OCI-LY7 (cell line): ENCODE results near the gene RFX8. TPM values are rescaled to one million over a fixed set of nuclear protein-coding genes. Genes with fewer than 3 reads are reported as not detected.

ENCODE experiments used
- BruUV-seq: library from RNA; stranded (reverse); fragments of 400-500 nt; replicated peaks from 2 replicates; lab custom pipeline; 2021; lab: Mats Ljungman, UMichigan
- CTCF ChIA-PET: fragments of 300-600 bp; sonication (Branson Sonifier 250); formaldehyde crosslinking; loops from one replicate; lab custom pipeline; 2022; ENCODE audit warnings: antibody characterized with exemption; ENCODE audit not compliant: unreplicated experiment; lab: Charles Lee
- POLR2A ChIA-PET: fragments of 300-600 bp; sonication (Branson Sonifier 250); formaldehyde crosslinking; loops from one replicate; lab custom pipeline; 2022; ENCODE audit warnings: antibody characterized with exemption; lab: Charles Lee
- DNase-seq: peaks from one replicate; pipeline ENCODE4 v3.0.0-alpha.2; 2015; ENCODE audit warnings: low spot score
- H2AFZ ChIP-seq: fragments of 200-600 bp; sonication (generic), shearing (Covaris generic); 2 replicates; pipeline ENCODE4 v1.6.1; 2014; ENCODE audit warnings: mild to moderate bottlenecking, antibody characterized with exemption, low read length, moderate library complexity
- H3K27ac ChIP-seq: fragments of 200-600 bp; sonication (generic); 2 replicates; pipeline ENCODE4 v1.5.1; 2014; ENCODE audit warnings: mixed run types, low read depth, mild to moderate bottlenecking, moderate library complexity, low read length, inconsistent platforms; ENCODE audit not compliant: poor library complexity, severe bottlenecking
- H3K36me3 ChIP-seq: fragments of 200-600 bp; sonication (generic); 2 replicates; pipeline ENCODE4 v1.6.1; 2014; ENCODE audit warnings: mild to moderate bottlenecking, antibody characterized with exemption, low read length, moderate library complexity, mixed read lengths; ENCODE audit not compliant: insufficient read depth
- H3K4me1 ChIP-seq: fragments of 200-600 bp; sonication (generic); 2 replicates; pipeline ENCODE4 v1.5.1; 2014; ENCODE audit warnings: mild to moderate bottlenecking, low read length; ENCODE audit not compliant: insufficient read depth, poor library complexity, severe bottlenecking
- H3K4me2 ChIP-seq: fragments of 200-600 bp; sonication (generic); 2 replicates; pipeline ENCODE4 v1.6.1; 2014; ENCODE audit warnings: mild to moderate bottlenecking, low read length
- H3K4me3 ChIP-seq: fragments of 200-600 bp; sonication (generic); 2 replicates; pipeline ENCODE4 v1.5.1; 2014; ENCODE audit warnings: mild to moderate bottlenecking, low read depth, low read length; ENCODE audit not compliant: poor library complexity, severe bottlenecking
- H3K79me2 ChIP-seq: fragments of 200-600 bp; sonication (generic); 2 replicates; pipeline ENCODE4 v1.6.1; 2016; ENCODE audit warnings: low read depth, mild to moderate bottlenecking, low read length, moderate library complexity, mixed read lengths; ENCODE audit not compliant: insufficient read depth
- H3K9me2 ChIP-seq: fragments of 200-600 bp; sonication (generic); 2 replicates; pipeline ENCODE4 v1.6.1; 2016; ENCODE audit warnings: mild to moderate bottlenecking, low read length, mixed read lengths; ENCODE audit not compliant: insufficient read depth
- H3K9me3 ChIP-seq: fragments of 200-600 bp; sonication (generic); 2 replicates; pipeline ENCODE4 v1.6.1; 2014; ENCODE audit warnings: mild to moderate bottlenecking, mixed run types, low read length, mixed read lengths
- H4K20me1 ChIP-seq: fragments of 200-600 bp; sonication (generic); 2 replicates; pipeline ENCODE4 v1.6.1; 2014; ENCODE audit warnings: mild to moderate bottlenecking, antibody characterized with exemption, low read length, moderate library complexity, mixed read lengths; ENCODE audit not compliant: insufficient read depth
- EZH2phosphoT487 ChIP-seq: fragments of 200-600 bp; sonication (generic); IDR thresholded peaks from 2 replicates; pipeline ENCODE4 v1.6.1; 2018; ENCODE audit warnings: low read depth, borderline replicate concordance, mild to moderate bottlenecking, mixed run types, antibody characterized with exemption, low read length, moderate library complexity, mixed read lengths
- intact Hi-C: fragments of 100-400 bp; cut with micrococcal nuclease; formaldehyde crosslinking; loops from one replicate; pipeline ENCODE4 v1.10.0; 2022; ENCODE audit not compliant: unreplicated experiment
- total RNA-seq, 2 experiments: library from RNA; depleted of rRNA in 1 of 2; stranded (reverse); fragments of >200 nt in 1 of 2; shearing (Covaris generic) in 1 of 2; gene quantifications; 2 replicates each; pipeline ENCODE4 v1.2.3, GENCODE V29; 2014 to 2022
- TF ChIP-seq, protein P1 (sequence below): fragments of 200-600 bp; sonication (generic); conservative IDR thresholded peaks from 2 replicates; pipeline ENCODE4 v1.5.1; 2014; ENCODE audit warnings: mild to moderate bottlenecking, antibody characterized with exemption, low read length, moderate library complexity, mixed read lengths

The RFX8 gene
- total RNA-seq, 2 experiments from 2014 or later: not detected

DNA sequence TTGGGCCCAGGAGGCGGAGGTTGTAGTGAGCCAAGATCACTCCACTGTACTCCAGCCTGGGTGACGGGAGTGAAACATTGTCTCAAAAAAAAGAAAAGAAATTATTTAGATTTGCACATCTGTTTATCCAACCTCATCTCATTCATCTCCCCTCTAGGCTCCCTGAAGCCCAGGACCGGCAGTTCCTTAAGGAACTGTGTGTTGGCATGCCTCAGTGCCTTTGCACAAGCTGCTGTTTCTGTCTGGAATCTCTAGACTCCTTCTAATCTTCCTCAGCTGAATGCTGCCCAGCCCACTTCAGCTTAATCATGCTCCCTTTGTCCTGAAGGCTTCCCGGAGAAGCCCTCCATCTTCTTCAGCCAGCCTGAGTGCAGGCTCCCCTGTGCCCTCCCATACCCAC lies 10.9 kb upstream of the RFX8 start:
- POLR2A ChIA-PET: no interaction called here
- H3K4me2 ChIP-seq: no peak overlapping the region

DNA sequence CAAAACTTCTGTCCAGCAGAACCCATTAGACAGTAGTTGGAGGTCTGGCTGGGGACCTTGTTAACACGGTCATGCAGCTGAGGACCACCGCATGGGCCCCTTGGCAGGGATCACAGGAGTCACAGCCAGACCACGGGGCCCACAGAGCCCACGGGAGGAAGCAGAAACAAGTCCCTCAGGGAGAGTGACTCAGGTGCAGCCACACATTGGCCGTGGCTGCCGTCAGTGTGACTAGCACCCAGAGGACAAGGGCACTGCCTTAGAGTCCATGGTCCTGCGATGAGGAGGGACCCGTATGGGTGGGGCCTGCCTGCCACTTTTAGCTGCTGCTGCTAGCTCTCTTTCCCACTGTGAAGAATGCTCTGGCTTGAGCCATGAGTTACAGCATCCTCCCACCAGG lies 5.9 kb upstream of the RFX8 start:
- Histone ChIP-seq H4K20me1 (no peaks in the 10 kb centered on the region), H3K4me3 (no peak overlapping the region), H3K4me2 (no peak overlapping the region), H3K9me3 (no peaks in the 10 kb centered on the region), H3K27ac (no peak overlapping the region), H2AFZ (no peak overlapping the region), H3K9me2 (no peaks in the 10 kb centered on the region), H3K4me1 (no peaks in the 10 kb centered on the region), H3K36me3 (no peaks in the 10 kb centered on the region), H3K79me2 (no peaks in the 10 kb centered on the region)
- DNase-seq: no peak
- BruUV-seq: no TSS peak
- TF ChIP-seq, protein P1, sequence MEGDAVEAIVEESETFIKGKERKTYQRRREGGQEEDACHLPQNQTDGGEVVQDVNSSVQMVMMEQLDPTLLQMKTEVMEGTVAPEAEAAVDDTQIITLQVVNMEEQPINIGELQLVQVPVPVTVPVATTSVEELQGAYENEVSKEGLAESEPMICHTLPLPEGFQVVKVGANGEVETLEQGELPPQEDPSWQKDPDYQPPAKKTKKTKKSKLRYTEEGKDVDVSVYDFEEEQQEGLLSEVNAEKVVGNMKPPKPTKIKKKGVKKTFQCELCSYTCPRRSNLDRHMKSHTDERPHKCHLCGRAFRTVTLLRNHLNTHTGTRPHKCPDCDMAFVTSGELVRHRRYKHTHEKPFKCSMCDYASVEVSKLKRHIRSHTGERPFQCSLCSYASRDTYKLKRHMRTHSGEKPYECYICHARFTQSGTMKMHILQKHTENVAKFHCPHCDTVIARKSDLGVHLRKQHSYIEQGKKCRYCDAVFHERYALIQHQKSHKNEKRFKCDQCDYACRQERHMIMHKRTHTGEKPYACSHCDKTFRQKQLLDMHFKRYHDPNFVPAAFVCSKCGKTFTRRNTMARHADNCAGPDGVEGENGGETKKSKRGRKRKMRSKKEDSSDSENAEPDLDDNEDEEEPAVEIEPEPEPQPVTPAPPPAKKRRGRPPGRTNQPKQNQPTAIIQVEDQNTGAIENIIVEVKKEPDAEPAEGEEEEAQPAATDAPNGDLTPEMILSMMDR: no peak
- no peak for TF ChIP-seq EZH2phosphoT487
- POLR2A ChIA-PET: no interaction called here
- CTCF ChIA-PET: no interaction called here
- intact Hi-C loops: no loop called here

More for the DNA sequence above, 10.9 kb upstream of the RFX8 start:
- no TSS peak for BruUV-seq
- Histone ChIP-seq H3K79me2 (no peaks in the 10 kb centered on the region), H3K9me2 (no peaks in the 10 kb centered on the region), H3K36me3 (no peaks in the 10 kb centered on the region), H3K4me3 (no peak overlapping the region), H3K27ac (no peak overlapping the region), H2AFZ (no peak overlapping the region), H3K9me3 (no peaks in the 10 kb centered on the region), H4K20me1 (no peaks in the 10 kb centered on the region), H3K4me1 (no peaks in the 10 kb centered on the region)
- TF ChIP-seq, protein P1: no peak
- no peak for TF ChIP-seq EZH2phosphoT487
- intact Hi-C loops: no loop called here
- CTCF ChIA-PET: no interaction called here
- no peak for DNase-seq

DNA sequence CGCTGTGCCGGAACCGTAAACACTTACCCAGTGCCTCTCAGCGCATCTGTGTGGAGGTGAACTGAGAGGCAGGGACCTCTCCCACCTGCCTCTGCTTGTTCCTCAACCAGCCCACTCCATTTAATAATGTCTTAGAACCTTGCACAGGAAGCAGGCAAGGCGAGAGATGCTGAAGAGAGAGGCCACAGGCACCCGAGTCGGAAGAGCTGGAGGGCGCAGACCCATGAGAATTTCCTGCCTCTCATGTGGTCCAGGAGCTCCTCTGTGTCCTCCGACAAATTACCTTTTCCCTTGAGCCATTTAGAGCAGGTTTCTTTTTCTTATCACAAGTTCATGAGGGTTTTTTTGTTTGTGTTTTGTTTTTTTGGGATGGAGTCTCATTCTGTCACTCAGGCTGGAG lies 4.9 kb upstream of the RFX8 start:
- intact Hi-C loops: no loop called here
- Histone ChIP-seq H4K20me1 (no peaks in the 10 kb centered on the region), H3K36me3 (no peaks in the 10 kb centered on the region), H3K9me2 (no peaks in the 10 kb centered on the region), H3K27ac (no peak overlapping the region), H2AFZ (no peak overlapping the region), H3K9me3 (no peaks in the 10 kb centered on the region), H3K4me3 (no peak overlapping the region), H3K79me2 (no peaks in the 10 kb centered on the region), H3K4me1 (no peaks in the 10 kb centered on the region), H3K4me2 (no peak overlapping the region)
- BruUV-seq: no TSS peak
- CTCF ChIA-PET: no interaction called here
- no peak for DNase-seq
- POLR2A ChIA-PET: no interaction called here
- no peak for TF ChIP-seq EZH2phosphoT487
- TF ChIP-seq, protein P1: no peak
